ENCODE data around the gene FAM131B.

- no peak for TF ChIP-seq CTCF (IDR thresholded peaks at IDR 0.05; ENCODE audit: poor library complexity)
- TF ChIP-seq EZH2 (IDR thresholded peaks at IDR 0.05; ENCODE audit: borderline replicate concordance), result no peak
These were observed 49.6 kb upstream of the FAM131B start for GRCh38 chr7:143411976-143412708.

All from hepatocyte (in vitro differentiated cells).